Astrocyte of the spinal cord (primary cell): ENCODE results near the gene RCVRN.

Source experiments
- DNase-seq: peaks from one replicate; pipeline ENCODE4 v3.0.0; 2011; ENCODE audit warnings: low read depth, low spot score
- H3K4me3 ChIP-seq: 2 replicates; pipeline ENCODE4 v1.5.1; 2011; ENCODE audit warnings: low read depth, mild to moderate bottlenecking, low read length, moderate library complexity
- in situ Hi-C: cut with HindIII; loops from 2 replicates; pipeline ENCODE4 v1.10.0; 2017; ENCODE audit warnings: low sequenced_read_pairs
- TF ChIP-seq, protein P1 (sequence below): IDR thresholded peaks from 2 replicates; pipeline ENCODE4 v1.5.1; 2012; ENCODE audit warnings: low read depth, mild to moderate bottlenecking, low read length, inconsistent platforms

The RCVRN gene

DNA sequence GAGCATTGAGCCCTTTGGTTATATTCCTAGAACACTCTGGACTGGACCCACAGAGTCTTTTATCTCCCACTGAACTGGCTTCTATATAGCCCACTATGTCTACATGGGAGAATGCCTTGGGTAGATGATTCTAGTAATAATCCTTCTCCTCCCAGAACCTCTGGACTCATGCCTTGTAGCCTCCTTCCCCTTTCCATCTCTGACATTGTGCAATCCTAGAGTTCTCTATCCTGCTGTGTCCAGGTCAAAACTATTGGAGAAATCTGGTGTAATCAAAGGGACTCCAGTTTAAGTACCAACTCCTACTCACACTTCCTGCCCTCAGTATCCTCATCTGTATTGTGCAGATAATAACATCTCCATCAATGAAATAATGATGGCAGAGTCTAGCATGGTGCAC is 9.1 kb downstream of the RCVRN start:
- no peak overlapping the region for H3K4me3 ChIP-seq
- in situ Hi-C loops = no loop called here
- TF ChIP-seq, protein P1, sequence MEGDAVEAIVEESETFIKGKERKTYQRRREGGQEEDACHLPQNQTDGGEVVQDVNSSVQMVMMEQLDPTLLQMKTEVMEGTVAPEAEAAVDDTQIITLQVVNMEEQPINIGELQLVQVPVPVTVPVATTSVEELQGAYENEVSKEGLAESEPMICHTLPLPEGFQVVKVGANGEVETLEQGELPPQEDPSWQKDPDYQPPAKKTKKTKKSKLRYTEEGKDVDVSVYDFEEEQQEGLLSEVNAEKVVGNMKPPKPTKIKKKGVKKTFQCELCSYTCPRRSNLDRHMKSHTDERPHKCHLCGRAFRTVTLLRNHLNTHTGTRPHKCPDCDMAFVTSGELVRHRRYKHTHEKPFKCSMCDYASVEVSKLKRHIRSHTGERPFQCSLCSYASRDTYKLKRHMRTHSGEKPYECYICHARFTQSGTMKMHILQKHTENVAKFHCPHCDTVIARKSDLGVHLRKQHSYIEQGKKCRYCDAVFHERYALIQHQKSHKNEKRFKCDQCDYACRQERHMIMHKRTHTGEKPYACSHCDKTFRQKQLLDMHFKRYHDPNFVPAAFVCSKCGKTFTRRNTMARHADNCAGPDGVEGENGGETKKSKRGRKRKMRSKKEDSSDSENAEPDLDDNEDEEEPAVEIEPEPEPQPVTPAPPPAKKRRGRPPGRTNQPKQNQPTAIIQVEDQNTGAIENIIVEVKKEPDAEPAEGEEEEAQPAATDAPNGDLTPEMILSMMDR = no peak
- DNase-seq = no peak

DNA sequence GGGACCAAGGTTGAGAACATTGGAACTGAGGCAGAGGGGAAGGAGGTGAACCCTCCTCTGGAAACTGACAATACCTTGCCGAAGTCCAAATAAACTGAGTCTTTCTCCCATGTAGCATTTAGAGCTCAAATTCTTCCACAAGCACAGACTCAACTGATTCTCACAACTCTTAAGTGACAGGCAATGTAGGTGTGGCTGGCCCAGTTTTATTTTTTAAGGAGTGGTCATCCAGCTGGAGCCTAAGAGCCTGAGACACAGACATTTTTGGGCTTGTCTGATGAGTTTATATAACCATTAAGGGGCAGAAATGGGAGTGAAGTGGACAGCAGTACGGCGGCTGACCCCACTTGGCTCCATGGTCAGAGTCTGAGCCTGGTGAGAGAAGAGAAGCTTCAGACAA is 10.8 kb downstream of the RCVRN start:
- TF ChIP-seq, protein P1 = no peak
- no peak overlapping the region for H3K4me3 ChIP-seq
- DNase-seq = no peak
- in situ Hi-C loops = no loop called here

DNA sequence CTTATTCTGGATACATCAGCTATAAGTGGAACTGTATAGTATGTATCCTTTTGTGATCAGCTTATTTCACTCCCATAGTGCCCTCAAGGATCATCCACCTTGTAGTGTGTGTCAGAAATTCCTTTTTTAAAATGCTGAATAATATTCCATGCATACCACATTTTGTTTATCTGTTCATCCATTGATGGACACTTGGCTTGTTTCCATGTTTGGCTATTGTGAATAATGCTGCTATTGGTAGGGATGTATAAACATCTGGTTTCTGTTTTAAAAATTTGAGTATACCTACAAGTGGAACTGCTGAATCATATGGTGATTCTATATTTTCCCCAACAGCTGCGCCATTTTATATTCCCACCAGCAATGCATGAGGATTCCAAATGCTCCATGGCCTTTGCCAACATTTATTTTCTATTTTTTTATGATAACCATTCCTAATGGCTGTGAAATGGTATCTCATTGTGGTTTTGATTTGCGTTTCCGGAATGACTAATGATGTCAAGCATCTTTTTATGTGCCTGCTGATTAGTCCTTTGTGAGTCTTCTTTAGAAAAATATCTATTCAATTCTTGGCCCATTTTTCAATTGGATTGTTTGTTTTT is 11.6 kb downstream of the RCVRN start:
- no peak overlapping the region for H3K4me3 ChIP-seq
- peak; percentile 36 for DNase-seq
- in situ Hi-C loops = no loop called here
- TF ChIP-seq, protein P1 = no peak

DNA sequence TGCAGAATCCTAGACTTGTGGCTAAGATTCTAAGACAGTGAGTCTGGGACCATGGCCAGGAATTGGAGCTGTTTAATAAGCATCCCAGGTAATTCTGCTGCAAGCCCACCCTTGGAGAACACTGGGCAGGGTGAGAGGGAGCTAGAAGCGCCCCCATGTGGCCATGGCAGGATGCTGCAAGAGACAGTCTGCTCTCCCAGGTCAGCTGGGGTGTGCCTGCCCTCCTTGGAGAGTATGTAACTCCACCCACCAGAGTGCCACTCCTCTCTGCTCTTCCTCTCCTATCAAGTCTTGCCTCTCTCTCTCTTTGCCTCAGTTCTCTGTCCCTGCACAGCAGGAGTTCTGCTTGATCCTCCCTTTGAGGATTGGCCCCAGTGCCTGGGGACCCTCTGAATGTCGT is 14.9 kb downstream of the RCVRN start:
- no peak for DNase-seq
- H3K4me3 ChIP-seq = no peak overlapping the region
- in situ Hi-C loops = no loop called here
- TF ChIP-seq, protein P1 = peak; percentile 60

DNA sequence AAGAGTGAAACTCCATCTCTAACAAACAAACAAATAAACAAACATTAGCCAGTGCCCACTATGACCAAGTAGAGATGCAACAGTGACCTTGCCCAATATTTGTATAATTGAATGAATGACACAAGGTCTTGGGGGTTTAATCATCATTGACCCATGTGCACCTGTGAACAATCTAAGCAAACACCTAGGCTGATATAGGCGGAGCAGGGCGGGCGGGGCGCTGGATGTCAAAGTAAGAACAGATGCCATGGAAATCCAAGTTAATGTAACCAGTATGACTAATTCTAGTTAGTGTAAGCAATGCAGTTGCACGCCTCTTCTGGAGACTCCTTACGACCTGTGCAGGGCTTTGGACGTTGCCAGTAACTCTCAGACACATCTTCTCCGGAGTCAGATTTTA is 17.6 kb downstream of the RCVRN start:
- TF ChIP-seq, protein P1 = no peak
- no peak overlapping the region for H3K4me3 ChIP-seq
- in situ Hi-C loops = no loop called here
- no peak for DNase-seq

DNA sequence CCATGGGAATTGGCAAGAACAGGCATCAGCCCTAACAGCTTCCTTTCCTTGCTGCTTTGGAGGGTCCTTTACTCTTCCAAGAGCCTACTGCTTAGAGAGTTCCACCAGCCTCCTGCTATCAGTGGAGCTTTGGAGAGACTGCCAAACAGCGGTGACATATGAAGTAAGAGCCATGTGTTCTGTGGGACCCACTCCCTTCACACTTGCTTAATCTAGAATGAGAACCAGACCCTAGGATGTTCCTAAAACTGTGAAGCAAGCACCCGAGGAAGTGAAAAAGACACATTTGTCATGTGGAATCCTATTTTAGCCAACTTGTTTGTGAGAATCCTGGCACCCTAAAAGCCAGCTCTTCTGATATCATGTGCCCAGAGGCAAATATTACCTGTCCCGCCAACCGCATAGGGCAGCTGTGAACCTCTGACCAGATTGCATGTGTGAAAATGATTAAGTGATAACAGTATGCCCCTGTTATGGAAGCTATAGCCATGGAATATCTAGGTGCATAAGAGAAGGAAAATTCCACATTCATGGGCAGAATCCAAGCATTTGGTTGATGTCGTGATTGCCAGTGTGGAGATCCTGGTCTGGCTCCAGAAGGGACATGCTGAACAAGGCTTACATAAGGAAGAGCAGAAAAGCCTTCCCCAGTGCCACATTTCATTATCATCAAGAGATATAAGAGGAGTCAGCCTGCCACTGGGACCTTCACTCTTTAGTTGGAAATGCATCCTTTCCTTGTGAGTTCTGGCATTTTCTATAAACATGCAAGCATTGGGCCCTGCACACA is 18.7 kb downstream of the RCVRN start:
- in situ Hi-C loops = no loop called here
- no peak for DNase-seq
- TF ChIP-seq, protein P1 = no peak
- no peak overlapping the region for H3K4me3 ChIP-seq
